Lung (tissue), 12 donors: ENCODE measurements around the gene SRP72. TPM values are rescaled to one million over a fixed set of nuclear protein-coding genes. Genes with fewer than 3 reads are reported as not detected.
"Not testable (repeated sequence)": the region's sequence is repeated elsewhere in the genome, so short reads cannot be mapped to it uniquely, and the experiment has no call there.

Source experiments
- ATAC-seq: fragments of 200-7000 bp; cut with Tn5 transposase; one replicate; pipeline ENCODE4 v1.9.1; 2020; ENCODE audit warnings: moderate number of reproducible peaks; ENCODE audit not compliant: insufficient read depth, low FRiP score
- DNase-seq, 3 donors: peaks; one replicate each; pipeline ENCODE4 v3.0.0-alpha.2; 2013 to 2017
- H3K27ac ChIP-seq, 2 donors: one replicate each; pipeline ENCODE4 v1.5.1; 2013; ENCODE audit warnings: mild to moderate bottlenecking in 2 of 2, moderate library complexity in 2 of 2, control low read depth in 1 of 2, inconsistent platforms in 1 of 2, low read depth in 1 of 2, low read length in 1 of 2
- H3K27me3 ChIP-seq, 3 donors: one replicate each; pipeline ENCODE4 v1.5.1; 2013; ENCODE audit warnings: low read length in 2 of 3; ENCODE audit not compliant: control insufficient read depth in 3 of 3, insufficient read depth in 3 of 3
- H3K36me3 ChIP-seq, 4 donors: one replicate each; pipeline ENCODE4 v1.5.1; 2013; ENCODE audit warnings: low read length in 4 of 4, mild to moderate bottlenecking in 1 of 4, moderate library complexity in 1 of 4; ENCODE audit not compliant: control insufficient read depth in 4 of 4, insufficient read depth in 4 of 4
- H3K4me1 ChIP-seq, 5 donors: one replicate each; pipeline ENCODE4 v1.5.1; 2013; ENCODE audit warnings: low read length in 5 of 5, mild to moderate bottlenecking in 2 of 5, moderate library complexity in 1 of 5; ENCODE audit not compliant: control insufficient read depth in 5 of 5, insufficient read depth in 5 of 5
- H3K4me3 ChIP-seq: one replicate; pipeline ENCODE4 v1.5.1; 2013; ENCODE audit warnings: mild to moderate bottlenecking, control low read depth, moderate library complexity
- H3K9ac ChIP-seq, 2 donors: one replicate each; pipeline ENCODE4 v1.5.1; 2013; ENCODE audit warnings: low read length in 2 of 2, control low read depth in 1 of 2; ENCODE audit not compliant: insufficient read depth in 1 of 2
- H3K9me3 ChIP-seq, 4 donors: one replicate each; pipeline ENCODE4 v1.5.1; 2013; ENCODE audit warnings: low read length in 3 of 4, mild to moderate bottlenecking in 1 of 4, moderate library complexity in 1 of 4; ENCODE audit not compliant: control insufficient read depth in 4 of 4, insufficient read depth in 3 of 4
- CTCF ChIP-seq: IDR thresholded peaks from 2 replicates; pipeline ENCODE4 v1.5.1; 2012; ENCODE audit warnings: mild to moderate bottlenecking; ENCODE audit errors: control extremely low read depth, extremely low read depth
- WGBS, 2 donors: extraction: QIAGEN DNeasy Blood & Tissue Kit; methylation state at CpG; one replicate each; pipeline ENCODE4 v1.1.7; 2013; 5-methylcytosine and 5-hydroxymethylcytosine counted together
- polyA plus RNA-seq, 2 donors: library from polyadenylated mRNA; stranded (reverse); fragments of 200-250 nt; gene quantifications; one replicate each; pipeline ENCODE4 v1.2.1, GENCODE V29; 2013
- total RNA-seq, 2 donors: library from RNA; depleted of rRNA in 1 of 2; stranded (reverse); fragments of >200 nt in 1 of 2; gene quantifications; one replicate each; pipeline ENCODE4 v1.2.1, GENCODE V29; 2014 to 2021
- donor health status: control.
- donor health status: control.
- donor health status: Bipolar disorder and iron deficiency.
- donor health status: healthy.
- donor health status: DM: yes; HTN: yes; CAD: no.

The SRP72 gene
- total and polyA plus RNA-seq, 4 donors = 31.1 to 98.0 (median 71.1) TPM

- H3K27me3 ChIP-seq = no peaks in the 10 kb centered on the region
- peaks cover 0 to 3% (median 0%) of the 10 kb centered on the region in 5 donors for H3K4me1 ChIP-seq
- ATAC-seq = no peak
- H3K4me3 ChIP-seq = no peak overlapping the region
- 78 to 98% methylated on average over 1 of the region's 1 CpG for WGBS, 2 donors
- H3K9me3 ChIP-seq = no peaks in the 10 kb centered on the region
- DNase-seq = no peak
- no peak overlapping the region for H3K9ac ChIP-seq
- H3K36me3 ChIP-seq = peaks cover 1 to 18% (median 10%) of the 10 kb centered on the region in 4 donors
- TF ChIP-seq CTCF = no peak
- H3K27ac ChIP-seq = no peak overlapping the region
These were observed 21.7 kb upstream of the SRP72 start for GRCh38 chr4:56445699-56446098.

GRCh38 chr4:56448301-56448700 is 19.1 kb upstream of the SRP72 start:
- Histone ChIP-seq H3K4me1 (no peaks in the 10 kb centered on the region), H3K36me3 (peaks cover 4 to 23% (median 10%) of the 10 kb centered on the region in 4 donors), H3K9ac (no peak overlapping the region), H3K9me3 (no peaks in the 10 kb centered on the region), H3K4me3 (no peak overlapping the region), H3K27ac (no peak overlapping the region), H3K27me3 (no peaks in the 10 kb centered on the region)
- no peak for TF ChIP-seq CTCF
- no peak for ATAC-seq
- no peak for DNase-seq

GRCh38 chr4:56449475-56449874 is 17.9 kb upstream of the SRP72 start:
- peaks cover 4 to 28% (median 14%) of the 10 kb centered on the region in 4 donors for H3K36me3 ChIP-seq
- DNase-seq, H3K9me3 ChIP-seq, H3K9ac ChIP-seq, H3K4me1 ChIP-seq, H3K27ac ChIP-seq, ATAC-seq, H3K27me3 ChIP-seq, H3K4me3 ChIP-seq: not testable (repeated sequence)
- 97% methylated on average over 4 of the region's 4 CpGs for WGBS, 2 donors

GRCh38 chr4:56450342-56450741 is 17.1 kb upstream of the SRP72 start:
- Histone ChIP-seq H3K4me3 (no peak overlapping the region), H3K9ac (no peak overlapping the region), H3K4me1 (no peaks in the 10 kb centered on the region), H3K36me3 (peaks cover 5 to 35% (median 19%) of the 10 kb centered on the region in 4 donors), H3K27me3 (no peaks in the 10 kb centered on the region), H3K9me3 (no peaks in the 10 kb centered on the region), H3K27ac (no peak overlapping the region)
- ATAC-seq = no peak
- no peak for DNase-seq
- no peak for TF ChIP-seq CTCF
- WGBS, 2 donors = 98 to 99% methylated on average over 1 of the region's 1 CpG
